Measurements from ENCODE around the gene STARD13.

GRCh38 chr13:33257841-33258807 is 27.4 kb downstream of the STARD13 start:
- no peak for TF ChIP-seq POLR2A (IDR thresholded peaks at IDR 0.05)
- no peak for TF ChIP-seq CTCF (IDR thresholded peaks at IDR 0.05)
- peak in 1 of 3 donors; percentile 2 for TF ChIP-seq POLR2AphosphoS5 (IDR thresholded peaks at IDR 0.05)
- TF ChIP-seq EP300 (IDR thresholded peaks at IDR 0.05) = no peak

All from stomach (tissue), 4 donors.